ENCODE results near the gene EYA3.

DNA sequence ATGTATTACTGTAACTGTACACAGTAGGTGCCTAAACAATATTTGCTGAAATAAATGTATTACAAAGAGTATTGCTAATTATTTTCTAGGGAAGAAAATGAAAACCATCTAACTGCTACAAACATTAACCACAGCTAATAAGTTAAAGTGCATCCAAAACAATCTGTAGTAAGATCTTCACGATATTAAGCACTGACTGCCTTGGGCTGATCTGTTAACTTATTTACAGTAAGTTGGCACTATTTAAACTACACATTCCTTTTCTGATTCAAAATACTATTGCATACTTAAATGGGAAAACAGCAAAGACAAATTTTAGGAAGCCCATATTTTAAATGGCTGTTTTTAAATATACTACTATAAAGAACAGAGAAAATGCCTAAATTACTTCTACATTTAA, 4.5 kb downstream of the EYA3 start:
- TF ChIP-seq, protein P1, sequence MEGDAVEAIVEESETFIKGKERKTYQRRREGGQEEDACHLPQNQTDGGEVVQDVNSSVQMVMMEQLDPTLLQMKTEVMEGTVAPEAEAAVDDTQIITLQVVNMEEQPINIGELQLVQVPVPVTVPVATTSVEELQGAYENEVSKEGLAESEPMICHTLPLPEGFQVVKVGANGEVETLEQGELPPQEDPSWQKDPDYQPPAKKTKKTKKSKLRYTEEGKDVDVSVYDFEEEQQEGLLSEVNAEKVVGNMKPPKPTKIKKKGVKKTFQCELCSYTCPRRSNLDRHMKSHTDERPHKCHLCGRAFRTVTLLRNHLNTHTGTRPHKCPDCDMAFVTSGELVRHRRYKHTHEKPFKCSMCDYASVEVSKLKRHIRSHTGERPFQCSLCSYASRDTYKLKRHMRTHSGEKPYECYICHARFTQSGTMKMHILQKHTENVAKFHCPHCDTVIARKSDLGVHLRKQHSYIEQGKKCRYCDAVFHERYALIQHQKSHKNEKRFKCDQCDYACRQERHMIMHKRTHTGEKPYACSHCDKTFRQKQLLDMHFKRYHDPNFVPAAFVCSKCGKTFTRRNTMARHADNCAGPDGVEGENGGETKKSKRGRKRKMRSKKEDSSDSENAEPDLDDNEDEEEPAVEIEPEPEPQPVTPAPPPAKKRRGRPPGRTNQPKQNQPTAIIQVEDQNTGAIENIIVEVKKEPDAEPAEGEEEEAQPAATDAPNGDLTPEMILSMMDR (IDR thresholded peaks at IDR 0.05): no peak
- TF ChIP-seq ZFX (IDR thresholded peaks at IDR 0.05; ENCODE audit: borderline replicate concordance): no peak

Data from 22Rv1 (cell line).